Measurements from ENCODE around the gene HOXB4.

The HOXB4 gene

DNA sequence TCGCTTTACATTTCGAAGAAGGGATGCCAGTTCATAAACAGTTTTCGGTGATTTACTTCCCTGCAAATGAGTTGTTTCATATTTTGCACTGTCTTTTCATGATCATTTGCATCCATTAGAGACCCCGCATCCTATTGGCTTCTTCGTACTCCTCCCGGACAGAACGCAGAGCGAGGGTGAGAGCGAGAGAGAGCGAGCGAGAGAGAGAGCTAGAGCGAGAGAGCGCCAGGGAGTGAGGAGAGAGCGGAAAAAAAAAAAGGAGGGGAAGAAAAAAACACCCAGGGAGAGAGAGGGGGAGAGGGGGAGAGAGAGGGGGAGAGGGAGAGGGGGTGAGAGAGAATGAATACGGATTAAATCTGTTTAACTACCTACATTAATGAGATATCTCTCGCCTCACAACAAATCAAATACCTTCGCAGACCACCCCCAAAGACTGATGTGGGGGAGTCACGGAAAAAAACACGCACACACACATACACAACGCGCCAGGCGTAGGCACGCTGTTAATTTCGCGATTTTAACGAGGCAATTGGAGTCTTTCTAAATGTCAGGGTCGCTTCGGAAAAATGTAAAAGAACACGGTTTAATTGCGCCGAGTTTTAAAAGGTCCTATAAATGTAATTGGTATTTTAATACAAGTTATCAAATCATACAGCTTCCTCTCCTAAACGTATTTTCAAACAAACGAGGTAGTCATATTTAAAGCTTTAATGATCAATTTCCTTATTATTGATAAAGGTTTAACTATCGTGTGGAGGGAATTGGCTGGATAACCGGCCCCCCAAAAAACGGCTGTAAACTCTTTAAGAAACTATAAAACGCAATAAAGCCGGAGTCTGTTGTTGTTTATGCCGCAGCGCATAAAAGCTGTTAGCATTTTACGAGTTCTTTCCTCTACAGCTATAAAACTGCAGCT, 37.2 kb upstream of the HOXB4 start, which contains the start of gene HOXB8:
HOXB8 (minus strand) TSS at position 246 of the 916 bp plus-strand sequence. CDS start 588 bp downstream, outside the sequence.
- no peak for DNase-seq (ENCODE audit: low read depth)

GRCh38 chr17:48613862-48614694, 35.9 kb upstream of the HOXB4 start:
- no peak for DNase-seq (ENCODE audit: low read depth)

DNA sequence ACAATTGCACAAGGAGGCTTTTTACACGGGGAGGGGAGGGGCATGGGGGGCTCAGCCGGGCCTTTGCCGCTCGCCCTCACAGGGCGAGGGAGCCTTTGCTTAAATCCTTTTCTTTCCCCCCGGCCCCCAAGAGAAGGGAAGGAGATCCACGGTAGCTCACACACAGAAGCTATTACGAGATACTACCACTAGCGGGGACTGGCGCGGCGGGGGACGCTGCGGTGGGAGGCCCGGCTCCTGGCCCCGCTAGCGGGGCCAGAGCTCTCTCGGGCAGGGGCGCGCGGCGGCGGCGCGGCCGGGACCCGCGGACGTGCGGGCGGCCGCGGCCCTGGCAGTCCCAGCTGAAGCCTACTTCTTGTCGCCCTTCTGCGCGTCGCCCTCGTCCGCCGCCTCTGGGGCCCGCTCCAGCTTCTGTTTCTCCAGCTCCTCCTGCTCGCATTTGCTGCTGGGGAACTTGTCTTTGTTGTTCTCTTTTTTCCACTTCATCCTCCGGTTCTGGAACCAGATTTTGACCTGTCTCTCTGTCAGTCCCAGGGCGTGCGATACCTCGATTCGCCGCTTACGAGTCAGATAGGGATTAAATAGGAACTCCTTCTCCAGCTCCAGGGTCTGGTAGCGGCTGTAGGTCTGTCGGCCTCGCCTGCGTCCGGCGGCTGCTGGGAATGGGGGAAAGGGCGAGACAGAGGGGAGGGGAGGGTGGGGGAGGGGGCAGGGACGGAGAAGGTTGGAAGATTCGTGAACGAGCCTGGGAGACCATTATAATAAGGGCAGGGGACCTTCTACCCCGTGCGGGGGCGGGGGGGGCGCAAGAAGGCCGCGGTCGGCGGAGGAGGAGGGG, 34.9 kb upstream of the HOXB4 start:
- DNase-seq (ENCODE audit: low read depth) = no peak

GRCh38 chr17:48612456-48612853, 34.3 kb upstream of the HOXB4 start:
- no peak for DNase-seq (ENCODE audit: low read depth)

- DNase-seq (ENCODE audit: low read depth) = no peak
Measured at GRCh38 chr17:48611681-48612455, 33.7 kb upstream of the HOXB4 start.

GRCh38 chr17:48611213-48611612, 33.1 kb upstream of the HOXB4 start:
- no peak for DNase-seq (ENCODE audit: low read depth)

DNA sequence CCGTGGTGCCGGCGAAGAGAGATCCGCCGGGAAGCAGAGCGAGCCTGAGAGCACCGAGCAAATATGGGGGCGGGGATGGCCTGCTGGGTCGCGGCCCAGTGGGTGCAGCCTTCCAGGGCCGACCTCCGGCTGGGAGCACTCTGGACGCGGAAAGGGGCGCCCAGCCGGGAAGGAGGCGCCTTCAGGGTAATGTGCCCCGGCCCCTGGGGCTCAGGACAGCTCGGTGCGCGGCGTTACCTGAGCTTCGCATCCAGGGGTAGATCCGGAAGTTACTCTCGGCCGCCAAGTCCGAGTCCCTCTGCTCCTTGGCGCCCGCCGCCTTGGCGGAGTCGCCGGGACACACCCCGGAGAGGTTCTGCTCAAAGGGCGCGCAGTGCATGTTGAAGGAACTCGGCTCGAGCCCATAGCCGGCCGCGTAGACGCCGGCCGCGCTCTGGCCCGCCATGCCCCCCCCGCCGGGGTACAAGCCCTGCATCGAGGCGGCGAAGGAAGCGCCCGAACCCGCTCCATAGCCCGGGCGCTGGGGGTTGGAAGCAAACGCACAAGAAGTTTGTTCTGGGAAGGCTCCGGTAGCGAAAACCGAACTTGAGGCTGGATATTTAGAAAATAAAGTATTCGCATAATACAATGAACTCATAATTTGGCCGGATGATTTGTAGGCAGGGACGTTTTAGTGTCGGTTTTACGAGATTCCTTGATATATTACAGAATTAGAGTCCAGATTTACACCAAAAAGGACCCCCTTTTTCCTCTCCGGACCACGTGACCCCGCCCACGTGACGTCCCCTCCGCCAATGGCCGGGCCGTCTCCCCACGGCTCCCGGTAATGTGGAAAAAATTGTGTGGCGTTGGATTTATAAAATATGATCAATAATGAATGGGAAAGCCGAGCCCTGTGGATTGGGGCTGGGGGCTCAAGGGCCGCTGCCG, 32.4 kb upstream of the HOXB4 start, which contains the start of gene HOXB7:
HOXB7 (minus strand) TSS at position 736 of the 930 bp plus-strand sequence; CDS start at position 637, 99 bp downstream.
- no peak for DNase-seq (ENCODE audit: low read depth)

- no peak for DNase-seq (ENCODE audit: low read depth)
Measured at GRCh38 chr17:48609759-48610281, 31.7 kb upstream of the HOXB4 start.

DNA sequence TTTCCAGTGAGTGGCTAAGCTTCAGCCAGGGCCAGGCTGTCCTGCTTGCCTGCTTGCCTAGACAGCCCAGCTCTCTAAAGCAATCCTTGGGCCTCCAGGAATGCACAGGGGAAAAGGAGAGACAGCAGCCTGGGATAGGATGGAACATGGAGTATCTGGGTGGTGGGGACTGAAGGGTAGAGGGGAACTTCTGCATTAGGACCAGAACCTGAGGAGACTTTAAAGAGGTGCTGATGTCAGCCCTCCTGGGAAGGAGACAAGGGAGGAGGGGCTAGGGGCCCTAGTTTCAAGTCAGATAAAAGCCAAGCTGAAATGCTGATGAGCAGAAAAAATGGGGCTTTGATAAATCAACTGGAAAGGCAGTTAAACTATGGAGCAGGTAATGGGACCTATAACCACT, 30.9 kb upstream of the HOXB4 start:
- no peak for DNase-seq (ENCODE audit: low read depth)

GRCh38 chr17:48608494-48608834, 30.3 kb upstream of the HOXB4 start:
- no peak for DNase-seq (ENCODE audit: low read depth)

DNA sequence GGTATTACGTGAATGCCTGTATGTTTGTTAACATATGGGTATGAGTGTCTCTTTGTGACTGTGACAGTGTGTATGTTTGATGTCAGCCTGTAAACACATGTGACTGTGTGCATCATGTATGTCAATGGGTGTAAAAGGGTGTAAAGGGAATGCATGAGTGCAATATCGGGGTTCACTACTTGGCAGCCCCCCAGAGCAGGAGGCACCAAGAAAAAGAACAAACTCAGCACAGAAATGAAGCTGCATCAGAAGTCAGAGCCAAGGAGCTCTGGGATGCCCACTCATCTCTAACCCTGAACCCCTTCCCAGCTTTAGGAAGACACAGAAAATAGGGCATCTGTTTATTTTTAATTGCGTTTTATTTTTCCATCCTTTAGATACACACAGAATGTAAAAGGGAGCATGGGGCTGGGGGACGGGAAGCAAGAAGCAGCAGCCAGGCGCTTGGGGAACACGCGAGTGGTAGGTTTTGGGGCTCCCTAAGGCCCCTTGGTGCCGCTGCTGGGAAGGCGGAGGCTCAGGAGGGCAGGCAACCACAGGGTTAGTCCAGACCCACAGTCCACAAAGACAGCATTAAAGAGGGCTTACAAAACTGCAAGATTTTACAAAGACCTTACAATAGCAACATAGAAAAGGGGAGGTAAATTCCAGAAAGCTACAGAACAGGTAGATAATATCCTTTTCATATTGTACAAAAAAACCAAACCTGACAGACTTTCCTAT, 28.9 kb upstream of the HOXB4 start:
- no peak for DNase-seq (ENCODE audit: low read depth)

- no peak for DNase-seq (ENCODE audit: low read depth)
Measured at GRCh38 chr17:48605991-48606891, 28.1 kb upstream of the HOXB4 start.

- DNase-seq (ENCODE audit: low read depth) = no peak
Measured at GRCh38 chr17:48605409-48605919, 27.3 kb upstream of the HOXB4 start.

GRCh38 chr17:48604770-48605329, 26.7 kb upstream of the HOXB4 start, which contains the start of gene HOXB6:
HOXB6 (minus strand) TSS chr17:48604986; CDS start chr17:48598150, 6,836 bp downstream.
- DNase-seq (ENCODE audit: low read depth) = no peak

- no peak for DNase-seq (ENCODE audit: low read depth)
Measured at GRCh38 chr17:48603959-48604769, 26.0 kb upstream of the HOXB4 start.

Measured in T follicular helper cell (primary cell).